HG03175 (cell line): ENCODE data around the gene LPCAT2.

ENCODE experiments used
- ATAC-seq: cut with Tn5 transposase; IDR thresholded peaks from one replicate; pipeline ENCODE4 v1.9.1; 2021; ENCODE audit warnings: mild to moderate bottlenecking, moderate library complexity; ENCODE audit not compliant: unreplicated experiment

LPCAT2 gene

DNA sequence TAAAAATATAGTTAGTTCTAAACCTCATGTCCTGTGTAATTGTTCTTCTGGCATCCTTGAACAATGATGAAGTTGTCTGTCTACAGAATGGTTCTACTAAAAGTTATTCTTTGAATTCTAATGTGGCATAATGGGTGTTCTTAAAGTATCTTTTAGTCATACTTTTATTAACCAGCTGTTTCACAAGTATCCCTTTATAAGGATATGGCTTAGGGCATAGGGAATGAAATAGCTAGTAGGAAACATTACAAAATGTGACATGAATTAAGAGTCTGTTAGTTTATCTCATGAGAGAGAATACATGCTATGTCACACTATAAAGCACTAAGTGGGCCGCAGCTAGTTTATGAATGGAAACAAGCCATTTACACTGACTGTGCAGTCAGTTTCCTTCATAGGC lies 31.3 kb downstream of the LPCAT2 start:
- no peak for ATAC-seq

DNA sequence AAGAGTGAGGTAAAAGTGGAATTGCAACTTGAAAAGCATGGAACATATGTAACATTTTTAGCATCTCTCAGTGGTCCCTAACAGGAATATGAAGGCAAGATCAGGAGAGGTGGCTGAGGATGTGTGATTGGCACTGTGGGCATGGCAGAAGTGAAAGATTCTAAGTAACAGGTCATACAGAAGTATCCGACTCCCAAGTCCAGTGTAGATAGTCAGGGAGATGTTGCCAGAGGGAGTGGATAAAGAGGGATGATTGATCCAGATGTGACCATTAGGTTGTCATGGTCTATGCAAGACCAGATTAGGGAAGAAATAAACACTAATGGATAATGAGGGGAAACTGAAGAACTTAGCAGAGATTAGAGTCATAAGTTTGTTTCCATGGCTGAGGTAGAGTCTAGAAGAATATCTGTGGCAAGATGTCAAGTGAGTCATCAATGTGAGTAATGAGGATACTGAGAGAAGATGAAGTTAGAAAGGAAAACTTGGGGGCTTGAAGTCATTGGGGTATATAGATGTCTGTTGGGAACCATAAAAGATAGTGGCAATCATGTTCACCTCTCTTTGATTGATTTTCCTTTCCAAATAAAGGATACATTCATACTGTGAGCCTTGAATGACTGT lies 33.7 kb downstream of the LPCAT2 start:
- no peak for ATAC-seq

DNA sequence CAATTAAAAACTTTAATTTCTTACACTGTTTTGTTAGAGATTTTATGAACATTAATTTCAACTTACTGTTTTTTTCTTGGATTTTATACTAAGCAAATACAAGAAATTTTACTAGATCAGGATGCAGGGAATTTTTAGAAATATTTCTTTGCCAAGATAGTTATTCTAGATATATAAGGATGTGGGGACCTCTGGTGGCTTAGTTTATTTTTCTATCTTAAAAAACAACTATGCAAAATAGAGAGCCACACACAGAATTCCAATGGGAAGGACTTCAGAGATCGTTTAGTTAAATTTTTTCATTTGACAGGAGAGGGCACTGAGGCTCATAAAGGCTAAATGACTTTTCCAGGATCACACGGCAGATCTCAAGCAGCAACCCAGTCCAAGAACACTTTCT lies 34.6 kb downstream of the LPCAT2 start:
- ATAC-seq: no peak

DNA sequence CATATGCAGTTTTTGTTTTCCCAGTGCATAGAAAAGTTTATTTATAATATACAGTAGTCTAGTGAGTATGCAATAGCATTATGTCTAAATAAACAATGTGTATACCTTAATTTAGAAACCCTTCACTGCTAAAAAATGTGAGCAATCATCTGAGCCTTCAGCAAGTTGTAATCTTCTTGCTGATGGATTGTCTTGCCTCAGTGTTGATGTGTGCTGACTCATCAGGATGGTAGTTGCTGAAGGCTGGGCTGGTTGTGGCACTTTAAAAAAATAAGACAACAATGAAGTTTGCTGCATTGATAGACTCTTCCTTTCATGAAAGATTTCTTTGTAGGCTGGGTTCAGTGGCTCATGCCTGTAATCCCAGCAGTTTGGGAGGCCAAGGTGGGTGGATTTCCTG lies 43.7 kb downstream of the LPCAT2 start:
- no peak for ATAC-seq

DNA sequence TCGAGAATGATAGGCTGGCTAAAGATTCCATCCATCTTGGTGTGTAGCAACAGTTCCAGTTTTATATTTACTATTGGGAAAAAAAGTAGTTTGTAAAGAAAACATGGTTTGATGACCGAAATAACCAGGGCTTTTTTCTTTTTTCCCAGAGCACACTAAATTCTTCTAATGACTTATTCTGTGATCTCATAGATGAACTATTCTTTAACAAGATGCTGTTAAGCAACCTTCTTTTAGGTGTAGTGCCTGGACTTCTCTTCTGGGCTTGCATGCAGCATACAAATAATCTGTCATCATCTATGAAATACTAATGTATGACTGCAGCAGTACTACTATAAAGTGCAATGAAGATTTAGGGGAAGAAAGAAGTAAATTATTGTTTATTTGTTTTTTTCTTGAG lies 46.6 kb downstream of the LPCAT2 start:
- ATAC-seq: no peak

DNA sequence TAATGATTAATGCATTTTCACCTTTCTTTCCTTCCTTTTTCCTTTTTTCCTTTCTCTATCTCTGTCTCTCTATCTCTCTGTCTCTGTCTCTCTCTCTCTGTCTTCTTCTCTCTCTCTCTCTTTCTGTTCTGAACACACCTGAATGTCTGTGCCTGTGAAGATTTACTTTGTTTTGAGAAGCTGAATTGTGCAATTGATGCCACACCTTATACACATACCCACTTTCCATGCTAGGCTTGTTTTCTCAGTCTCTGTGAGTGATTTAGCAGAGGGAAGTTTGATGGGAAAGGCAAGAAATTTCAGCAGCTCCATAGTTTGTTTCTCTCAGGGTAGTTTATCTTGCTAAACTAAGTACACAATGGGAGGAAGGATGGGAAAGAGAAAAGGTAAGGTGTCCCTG lies 48.3 kb downstream of the LPCAT2 start:
- ATAC-seq: no peak

DNA sequence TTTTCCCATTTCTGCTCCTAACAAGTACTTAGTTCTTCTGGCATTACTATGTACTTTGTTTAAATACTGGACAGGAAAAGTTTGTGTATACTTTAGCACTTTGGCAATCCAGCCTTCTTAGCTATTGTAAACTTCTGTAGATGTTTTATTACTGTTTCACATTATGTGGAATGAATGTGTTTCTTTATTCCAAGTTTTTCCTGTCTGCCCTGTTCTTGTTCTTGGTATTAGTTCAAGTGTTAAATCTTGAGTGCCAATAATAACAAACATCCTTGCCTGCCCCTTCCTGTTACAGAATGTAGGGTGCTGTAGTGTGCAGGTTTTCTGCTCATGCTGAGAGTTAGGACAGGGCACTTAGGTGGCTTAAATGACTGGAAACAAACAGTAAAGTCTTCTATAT lies 50.4 kb downstream of the LPCAT2 start:
- no peak for ATAC-seq

DNA sequence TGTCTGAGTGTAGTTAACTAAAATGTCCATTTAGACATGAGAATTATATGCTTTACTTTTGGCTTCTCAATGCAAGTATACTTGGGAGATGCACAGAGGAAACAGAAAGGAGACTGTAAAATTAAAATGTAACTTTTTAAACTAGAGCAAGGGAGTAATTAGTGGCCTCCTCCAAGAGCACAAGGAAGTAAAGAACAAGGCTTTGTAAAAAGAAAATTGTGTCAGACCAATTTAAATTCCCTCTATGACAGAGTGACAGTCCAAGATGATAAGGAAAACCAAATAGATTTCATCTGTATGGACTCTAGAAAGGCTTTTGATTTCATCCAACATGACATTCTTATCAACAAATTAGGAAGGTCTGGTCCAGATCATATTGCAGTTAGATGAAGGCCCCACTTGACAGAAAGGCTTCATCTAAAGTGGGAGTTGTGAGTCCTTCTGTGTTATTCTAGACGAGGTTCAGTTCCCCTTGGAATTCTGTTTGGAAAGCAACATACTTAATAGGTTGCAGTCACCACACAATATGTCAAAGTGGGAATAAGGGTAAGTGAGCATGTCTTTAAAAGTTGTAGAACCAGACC lies 51.2 kb downstream of the LPCAT2 start:
- ATAC-seq: no peak

DNA sequence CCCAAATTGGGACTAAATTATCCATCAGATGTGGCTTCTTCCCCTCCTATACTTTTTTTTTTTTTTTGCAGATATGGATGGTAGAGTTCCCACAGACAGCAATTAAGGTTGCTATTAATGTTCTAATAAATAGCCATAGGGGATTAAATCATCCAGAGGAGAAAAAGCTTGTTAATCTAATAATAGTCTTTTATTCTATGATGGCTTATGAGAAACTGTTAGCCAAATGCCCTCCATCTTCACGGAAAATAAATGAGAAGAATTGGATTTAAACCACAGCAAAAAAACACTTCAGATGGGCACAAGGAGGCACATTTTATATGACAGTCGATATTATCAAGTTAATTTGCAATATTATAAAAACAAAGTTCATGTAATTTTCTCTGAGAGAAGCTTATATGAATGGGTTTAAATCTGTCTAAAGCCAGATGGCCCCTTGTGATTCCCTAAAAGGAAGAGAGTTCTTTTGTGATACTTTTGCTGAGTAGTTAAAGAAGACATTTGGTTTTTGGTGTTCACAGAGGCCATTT lies 52.5 kb downstream of the LPCAT2 start:
- no peak for ATAC-seq

DNA sequence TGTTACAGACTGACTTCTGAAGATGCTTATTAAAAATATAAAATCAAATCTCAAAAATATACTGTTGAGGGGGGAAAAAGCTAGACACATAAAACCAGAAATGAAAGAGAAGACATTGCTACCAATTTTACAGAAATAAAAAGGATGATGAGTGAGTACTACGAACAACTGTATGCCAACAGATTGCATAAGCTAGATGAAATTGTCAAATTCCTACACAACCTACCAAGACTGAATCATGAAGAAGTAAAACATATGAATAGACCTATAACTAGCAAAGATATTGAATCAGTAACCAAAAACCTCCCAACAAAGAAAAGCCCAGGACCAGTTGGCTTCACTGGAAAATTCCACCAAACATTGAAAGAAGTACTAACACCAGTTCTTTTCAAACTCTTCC lies 54.1 kb downstream of the LPCAT2 start:
- ATAC-seq: no peak

DNA sequence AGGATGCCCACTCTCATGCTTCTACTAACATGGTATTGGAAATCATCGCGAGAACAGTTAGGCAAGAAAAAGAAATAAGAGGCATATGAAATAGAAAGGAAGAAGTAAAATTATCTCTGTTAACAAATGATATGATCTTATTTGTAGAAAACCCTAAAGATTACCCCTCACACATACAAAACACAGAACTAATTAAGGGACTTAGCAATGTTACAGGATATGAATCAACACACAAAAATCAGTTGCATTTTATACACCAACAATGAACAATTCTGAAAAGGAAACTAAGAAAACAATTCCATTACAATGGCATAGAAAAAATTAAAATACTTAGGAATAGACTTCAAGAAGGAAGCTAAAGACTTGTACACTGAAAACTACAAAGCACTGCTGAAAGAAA lies 54.9 kb downstream of the LPCAT2 start:
- ATAC-seq: no peak

DNA sequence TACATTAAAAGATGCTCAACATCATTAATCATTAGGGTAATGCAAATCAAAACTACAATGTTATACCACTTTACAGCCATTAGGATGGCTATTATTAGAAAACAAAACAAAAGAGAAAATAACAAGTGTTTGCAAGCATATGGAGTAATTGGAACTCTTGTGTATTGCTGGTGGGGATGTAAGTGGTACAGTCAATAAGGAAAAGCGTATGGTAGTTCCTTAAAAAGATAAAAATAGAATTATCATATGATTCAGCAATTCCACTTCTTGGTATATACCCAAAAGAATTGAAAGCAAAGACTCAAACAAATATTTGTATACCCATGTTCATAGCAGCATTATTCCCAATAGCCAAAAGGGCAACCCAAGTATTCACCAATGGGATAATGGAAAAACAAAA lies 56.2 kb downstream of the LPCAT2 start:
- ATAC-seq: no peak

DNA sequence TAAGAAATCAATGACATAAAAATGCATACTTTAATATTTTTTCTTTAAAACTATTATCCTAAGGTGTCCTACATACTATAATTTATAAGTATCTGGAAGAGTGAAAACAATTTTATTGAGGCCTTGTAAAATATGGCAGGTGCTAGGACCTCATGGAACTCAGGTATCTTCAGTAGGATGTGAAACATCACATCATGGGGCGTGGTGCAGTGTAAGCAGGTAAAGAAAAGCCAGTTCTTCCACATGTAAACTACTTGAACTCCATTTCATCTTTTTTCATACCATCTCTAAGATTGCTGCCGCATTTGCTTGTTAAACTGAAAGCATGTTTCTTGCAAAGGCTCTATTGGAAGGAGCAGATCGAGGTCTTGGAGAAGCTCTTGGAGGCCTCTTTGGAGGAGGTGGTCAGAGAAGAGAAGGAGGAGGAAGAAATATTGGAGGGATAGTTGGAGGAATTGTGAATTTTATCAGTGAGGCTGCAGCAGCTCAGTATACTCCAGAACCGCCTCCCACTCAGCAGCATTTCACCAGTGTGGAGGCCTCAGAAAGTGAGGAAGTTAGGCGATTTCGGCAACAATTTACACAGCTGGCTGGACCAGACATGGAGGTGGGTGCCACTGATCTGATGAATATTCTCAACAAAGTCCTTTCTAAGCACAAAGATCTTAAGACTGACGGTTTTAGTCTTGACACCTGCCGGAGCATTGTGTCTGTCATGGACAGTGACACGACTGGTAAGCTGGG lies 57.7 kb downstream of the LPCAT2 start, which contains the start of gene CAPNS2:
Gene CAPNS2 (plus strand): TSS at position 253 of the 744 bp plus-strand sequence. CDS start 73 bp downstream, at position 326.
- no peak for ATAC-seq

DNA sequence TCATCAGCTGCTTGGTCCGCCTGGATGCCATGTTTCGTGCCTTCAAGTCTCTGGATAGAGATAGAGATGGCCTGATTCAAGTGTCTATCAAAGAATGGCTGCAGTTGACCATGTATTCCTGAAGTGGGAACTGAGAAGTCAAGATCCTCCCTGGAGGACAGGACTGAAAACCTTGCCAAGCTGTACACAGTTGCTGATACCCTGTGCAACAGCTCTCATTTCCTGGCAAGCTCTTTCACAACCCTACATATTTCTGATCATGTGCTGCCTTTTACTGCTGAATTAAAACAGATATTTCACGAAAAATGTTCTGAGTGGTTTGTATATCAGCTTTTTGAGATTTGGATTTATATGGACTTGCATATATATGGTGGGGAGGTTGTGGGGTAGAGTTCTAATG lies 58.5 kb downstream of the LPCAT2 start:
- ATAC-seq: no peak

DNA sequence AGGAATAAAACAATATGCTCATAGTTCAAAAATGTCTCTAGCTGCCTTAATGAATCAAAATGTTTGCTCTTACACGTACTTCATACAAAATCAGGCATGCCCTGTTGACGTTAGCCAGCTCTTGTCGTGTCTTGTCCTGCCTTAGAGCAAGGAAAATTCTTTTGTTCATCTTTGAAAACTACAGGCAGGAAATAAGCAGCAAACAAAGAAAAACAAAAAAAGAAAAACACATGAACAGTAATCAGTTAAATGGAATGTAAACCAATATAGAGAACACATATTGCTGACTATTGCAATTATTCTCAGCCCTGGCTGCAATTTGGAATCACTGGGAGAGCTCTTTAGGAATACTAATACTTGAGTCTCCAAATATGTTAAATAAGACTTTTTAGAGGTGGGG lies 59.3 kb downstream of the LPCAT2 start:
- no peak for ATAC-seq

DNA sequence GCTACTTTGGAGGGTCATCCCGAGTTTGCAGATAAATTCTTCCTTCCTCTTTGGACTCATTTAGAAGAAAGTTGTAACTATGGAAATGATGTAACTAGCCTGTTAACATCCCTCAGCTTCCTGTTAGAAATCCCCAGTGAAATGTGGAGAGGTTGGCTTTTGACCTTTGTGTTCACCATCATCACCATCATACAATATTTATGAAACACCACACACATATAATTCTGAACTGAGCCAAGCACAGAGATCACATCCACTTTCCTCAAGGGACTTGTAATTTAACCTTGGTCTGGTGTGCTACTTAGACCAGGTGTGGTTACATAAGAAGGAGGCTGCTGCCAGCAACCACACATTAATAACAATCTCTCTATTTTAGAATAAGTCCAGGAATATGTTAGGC lies 60.2 kb downstream of the LPCAT2 start:
- no peak for ATAC-seq

DNA sequence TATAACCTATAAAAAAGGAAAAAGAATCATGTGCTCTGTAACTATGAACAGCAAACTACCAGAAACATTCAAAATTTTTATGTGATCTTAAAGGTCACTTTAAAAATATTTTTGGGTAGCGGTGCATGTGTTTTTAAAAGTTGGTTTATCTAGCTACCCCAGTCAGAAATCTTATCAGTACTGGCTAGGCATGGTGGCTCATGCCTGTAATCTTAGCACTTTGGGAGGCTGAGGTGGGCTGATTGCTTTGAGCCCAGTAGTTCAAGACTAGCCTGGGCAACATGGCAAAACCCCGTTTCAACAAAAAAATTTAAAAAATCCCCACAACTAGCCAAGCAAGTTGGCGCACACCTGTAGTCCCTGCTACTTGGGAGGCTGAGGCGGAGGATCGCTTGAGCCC lies 61.3 kb downstream of the LPCAT2 start:
- ATAC-seq: no peak

DNA sequence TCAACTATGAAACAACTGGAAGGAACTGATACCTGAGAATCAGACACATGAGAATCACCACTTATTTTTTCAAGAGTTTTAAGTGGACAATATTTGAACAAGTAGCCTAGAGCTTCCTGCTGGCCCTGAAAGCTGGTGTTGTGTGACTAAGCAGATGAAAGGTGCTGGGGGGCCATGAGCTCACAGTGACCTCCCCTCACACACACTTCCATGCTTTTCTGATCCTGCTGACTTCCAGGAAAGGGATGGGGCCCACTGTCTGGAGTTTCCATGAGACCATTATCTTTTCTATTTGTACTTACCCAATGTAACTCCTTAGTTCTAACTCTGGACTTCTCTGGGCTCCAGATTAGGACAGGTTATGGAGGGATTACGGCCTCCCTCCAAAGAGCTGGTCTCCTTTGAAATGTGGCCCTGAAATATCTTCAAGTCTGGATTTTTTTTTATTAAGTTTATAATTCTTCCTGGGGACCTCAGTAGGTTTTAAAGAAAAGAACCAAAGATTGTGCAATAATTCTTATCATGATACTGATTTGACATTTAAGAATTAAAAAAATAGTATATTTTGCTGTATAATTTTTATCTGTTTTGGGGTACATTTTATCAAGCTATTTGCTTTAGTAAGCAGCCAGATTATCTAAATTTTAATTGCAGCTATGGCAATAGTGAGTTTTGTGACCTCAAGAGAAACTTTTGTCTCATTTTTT lies 62.5 kb downstream of the LPCAT2 start:
- no peak for ATAC-seq

DNA sequence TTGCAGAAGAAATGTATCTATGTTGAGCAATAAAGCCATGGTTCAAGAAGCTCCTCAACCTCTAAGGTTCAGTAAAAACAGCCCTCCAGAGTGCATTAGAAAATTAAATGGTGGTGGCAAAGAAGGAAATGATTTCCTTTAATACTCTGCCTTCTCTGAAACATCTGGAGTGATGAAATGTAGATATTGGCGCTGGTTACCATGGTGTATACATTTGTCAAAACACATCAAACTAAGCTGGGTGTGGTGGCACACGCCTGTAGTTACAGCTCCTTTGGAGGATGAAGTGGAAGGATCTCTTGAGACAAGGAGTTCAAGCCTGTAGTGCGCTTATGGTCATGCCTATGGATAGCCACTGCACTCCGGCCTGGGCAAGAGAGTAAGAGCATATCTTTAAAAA lies 63.6 kb downstream of the LPCAT2 start:
- no peak for ATAC-seq

DNA sequence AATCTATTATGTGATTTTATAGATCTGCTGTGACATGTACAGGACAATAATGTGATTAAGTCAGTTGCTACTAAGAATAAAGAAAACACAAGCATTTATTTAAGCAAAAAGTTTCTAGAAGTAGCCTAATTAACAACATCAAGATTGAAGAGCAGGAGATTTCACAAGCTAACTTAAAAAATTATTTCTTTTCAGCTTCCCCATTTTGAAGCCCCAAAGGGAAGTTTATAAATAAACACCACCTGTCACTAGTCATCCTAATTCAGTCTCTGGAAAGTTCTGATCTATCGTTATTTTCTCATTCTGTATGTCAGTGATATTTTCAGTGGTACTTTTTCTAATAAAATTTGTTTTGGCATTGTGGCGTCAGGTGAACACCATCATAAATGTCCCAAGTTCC lies 65.9 kb downstream of the LPCAT2 start:
- ATAC-seq: no peak

DNA sequence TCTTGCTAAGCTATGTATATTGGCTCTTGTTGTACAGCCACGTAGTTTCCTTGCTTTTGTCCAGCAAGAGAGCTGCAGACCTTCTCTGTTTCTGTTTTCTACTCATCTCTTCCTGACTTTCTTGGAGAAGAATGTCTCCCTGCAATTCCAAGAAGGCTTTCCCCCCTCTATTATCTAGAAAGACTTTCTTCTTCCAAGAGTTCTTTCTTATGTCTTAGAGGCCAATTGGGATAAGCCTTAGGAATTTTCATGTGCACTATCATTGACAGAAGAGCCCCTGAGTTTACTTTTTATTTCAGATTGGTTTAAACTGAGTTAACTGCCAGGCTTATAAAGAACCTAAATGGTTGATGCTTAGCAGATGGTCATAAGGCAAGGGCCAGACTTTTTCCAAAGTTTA lies 66.6 kb downstream of the LPCAT2 start:
- ATAC-seq: no peak

DNA sequence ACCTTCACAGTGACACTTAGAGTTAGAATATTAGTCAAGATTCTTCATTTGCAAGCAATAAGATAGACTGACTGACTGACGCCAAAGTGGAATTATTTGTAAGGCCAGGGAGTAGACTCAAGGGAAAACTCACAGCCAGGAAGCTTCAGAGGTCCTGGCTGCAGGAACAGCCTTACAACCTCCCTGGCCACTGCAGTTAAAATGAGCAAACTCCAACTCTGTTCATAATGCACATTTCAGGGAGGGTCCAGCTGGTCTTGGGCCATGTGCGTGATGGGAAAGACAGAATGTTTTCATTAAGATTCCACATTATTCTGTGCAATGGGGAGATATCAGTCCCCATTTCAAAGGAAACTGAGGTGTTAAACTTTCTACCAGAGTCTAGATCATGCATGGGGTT lies 67.5 kb downstream of the LPCAT2 start:
- no peak for ATAC-seq
